GM21367 (cell line): ENCODE results near the gene LUC7L.
"Not testable (repeated sequence)": the region's sequence is repeated elsewhere in the genome, so short reads cannot be mapped to it uniquely, and the experiment has no call there.

Experiments
- ATAC-seq: cut with Tn5 transposase; IDR thresholded peaks from one replicate; pipeline ENCODE4 v1.9.1; 2021; ENCODE audit not compliant: unreplicated experiment

LUC7L gene

DNA sequence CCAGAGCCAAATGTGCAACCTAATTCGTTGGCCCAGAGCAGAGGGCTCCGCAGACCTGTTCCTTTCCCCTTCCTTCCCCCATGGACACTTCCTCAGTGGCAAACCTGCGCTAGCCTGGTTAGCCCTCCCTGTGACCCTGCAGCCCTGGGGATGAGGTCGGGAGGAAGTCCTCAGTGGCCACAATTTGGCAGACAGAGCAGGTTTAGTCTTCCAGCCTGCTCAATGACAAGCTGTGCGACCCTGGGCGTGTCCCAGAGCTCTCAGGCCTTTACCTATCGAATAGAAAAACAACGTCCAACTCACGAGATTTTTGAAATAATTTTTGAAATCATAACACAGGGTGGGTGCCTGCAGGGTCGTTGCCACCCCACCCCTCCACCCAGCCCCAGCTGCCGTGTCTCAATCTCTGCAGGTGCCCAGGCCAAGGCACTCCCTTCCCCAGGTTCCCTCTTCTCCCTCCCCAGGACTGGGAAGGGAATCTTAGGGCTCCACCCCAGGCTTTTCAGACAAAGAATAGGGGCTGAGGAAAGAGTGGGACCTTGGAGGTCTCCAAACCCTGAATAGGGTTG lies 62.0 kb downstream of the LUC7L start:
- ATAC-seq: no peak

- ATAC-seq: no peak
Observed at GRCh38 chr16:166375-167121, 62.7 kb downstream of the LUC7L start.

DNA sequence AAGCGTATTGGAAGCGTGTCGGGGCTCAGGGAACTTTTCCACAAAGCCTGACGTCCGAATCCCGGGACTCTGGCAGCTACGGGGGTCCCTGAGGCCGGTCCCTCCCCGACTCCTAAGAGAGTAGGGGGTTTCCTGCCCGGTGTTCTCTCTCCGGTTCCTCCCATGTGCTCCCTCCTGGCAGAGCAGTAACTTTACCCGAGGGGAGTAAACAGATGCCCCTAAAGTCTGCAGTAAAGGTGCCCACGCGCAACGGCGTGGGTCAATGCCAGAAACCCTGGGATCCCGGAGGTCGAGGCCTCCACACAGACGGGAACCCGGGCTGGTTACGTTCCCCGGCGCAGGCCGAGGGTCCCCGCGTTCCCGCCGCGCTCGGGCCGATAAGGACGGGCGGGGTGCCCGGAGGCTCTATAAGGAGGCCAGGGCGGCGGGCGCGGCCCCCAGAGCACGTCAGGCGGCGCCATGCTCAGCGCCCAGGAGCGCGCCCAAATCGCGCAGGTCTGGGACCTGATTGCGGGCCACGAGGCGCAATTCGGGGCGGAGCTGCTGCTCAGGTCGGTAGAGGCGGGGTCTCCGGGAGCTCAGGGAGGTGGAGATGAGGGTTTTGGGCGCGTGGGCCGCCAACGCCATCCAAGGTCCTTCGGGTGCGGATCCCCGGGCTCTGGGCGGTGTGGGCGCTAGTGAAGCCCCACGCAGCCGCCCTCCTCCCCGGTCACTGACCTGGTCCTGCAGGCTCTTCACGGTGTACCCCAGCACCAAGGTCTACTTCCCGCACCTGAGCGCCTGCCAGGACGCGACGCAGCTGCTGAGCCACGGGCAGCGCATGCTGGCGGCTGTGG lies 63.5 kb downstream of the LUC7L start, which contains the start of gene HBM:
Gene HBM, plus strand, starts transcription at position 440 of the 836 bp plus-strand sequence. Its CDS starts 20 bp downstream, at position 460.
- ATAC-seq: no peak

GRCh38 chr16:164827-165538 lies 64.3 kb downstream of the LUC7L start:
- no peak for ATAC-seq

GRCh38 chr16:164134-164823 lies 65.0 kb downstream of the LUC7L start:
- ATAC-seq: not testable (repeated sequence)

DNA sequence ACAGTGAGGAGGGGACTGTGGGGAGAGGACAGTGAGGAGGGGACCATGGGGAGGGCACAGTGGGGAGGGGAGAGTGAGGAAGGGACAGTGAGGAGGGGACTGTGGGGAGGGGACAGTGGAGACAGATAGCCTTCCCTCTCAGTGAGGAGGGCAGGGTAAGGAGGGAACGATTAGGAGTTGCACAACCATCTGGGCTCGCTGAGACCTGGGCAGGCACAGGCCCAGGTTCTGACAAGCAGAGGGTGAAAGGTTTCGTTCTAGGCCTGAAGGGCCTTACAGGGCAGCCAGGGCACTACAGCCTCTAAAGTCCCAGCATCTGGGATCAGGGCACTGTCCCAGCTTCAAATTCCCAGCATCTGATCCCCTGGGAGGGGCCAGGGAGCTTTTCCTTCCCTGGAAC lies 65.6 kb downstream of the LUC7L start:
- ATAC-seq: not testable (repeated sequence)

DNA sequence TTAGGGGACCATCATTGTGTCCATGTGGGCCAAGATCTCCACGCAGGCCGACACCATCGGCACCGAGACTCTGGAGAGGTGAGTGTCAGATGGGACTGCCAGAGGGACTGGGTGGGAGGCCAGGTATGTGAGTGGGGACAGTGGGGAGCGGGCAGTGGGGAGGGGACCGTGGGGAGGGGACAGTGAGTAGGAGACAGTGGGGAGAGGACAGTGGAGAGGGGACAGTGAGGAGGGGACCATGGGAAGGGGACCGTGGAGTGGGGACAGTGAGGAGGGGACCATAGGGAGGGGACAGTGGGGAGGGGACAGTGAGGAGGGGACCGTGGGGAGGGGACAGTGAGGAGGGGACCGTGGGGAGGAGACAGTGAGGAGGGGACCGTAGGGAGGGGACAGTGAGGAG lies 66.1 kb downstream of the LUC7L start:
- ATAC-seq: not testable (repeated sequence)

DNA sequence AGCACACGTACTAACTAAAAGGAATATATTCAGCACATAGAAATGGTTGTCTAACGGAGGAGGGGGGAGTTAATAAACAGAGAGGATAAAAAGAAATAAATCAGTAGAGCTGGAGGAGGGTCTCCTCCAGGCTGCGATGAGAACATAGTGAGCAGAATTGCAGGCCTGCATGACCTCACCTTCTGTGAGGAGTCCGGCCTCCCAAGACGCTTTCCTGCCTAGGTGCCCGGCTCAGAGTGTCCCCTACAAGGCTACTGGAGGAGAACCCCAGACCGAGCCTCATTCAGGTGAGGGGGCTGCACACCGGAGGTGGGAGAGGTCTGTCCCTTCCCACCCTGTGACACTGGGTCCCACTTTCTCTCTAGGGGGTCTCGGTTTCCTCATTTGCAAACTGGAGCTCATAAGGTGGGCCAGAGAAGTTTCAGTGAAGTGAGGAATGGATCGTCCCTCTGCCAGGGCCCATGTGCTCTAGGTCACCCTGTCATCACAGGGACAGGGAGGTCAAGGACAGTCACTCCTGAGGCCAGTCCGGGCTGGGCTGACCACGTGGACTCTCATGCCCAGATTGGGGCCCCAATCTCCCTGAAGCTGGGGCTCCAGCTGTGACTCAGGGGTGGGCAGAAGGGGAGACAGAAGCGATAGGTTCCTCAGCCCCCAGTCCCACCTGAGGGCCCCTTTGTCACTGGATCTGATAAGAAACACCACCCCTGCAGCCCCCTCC lies 66.8 kb downstream of the LUC7L start:
- ATAC-seq: no peak

GRCh38 chr16:160691-161190 lies 68.5 kb downstream of the LUC7L start:
- no peak for ATAC-seq

- ATAC-seq: not testable (repeated sequence)
Observed at GRCh38 chr16:160242-160641, 69.0 kb downstream of the LUC7L start.

DNA sequence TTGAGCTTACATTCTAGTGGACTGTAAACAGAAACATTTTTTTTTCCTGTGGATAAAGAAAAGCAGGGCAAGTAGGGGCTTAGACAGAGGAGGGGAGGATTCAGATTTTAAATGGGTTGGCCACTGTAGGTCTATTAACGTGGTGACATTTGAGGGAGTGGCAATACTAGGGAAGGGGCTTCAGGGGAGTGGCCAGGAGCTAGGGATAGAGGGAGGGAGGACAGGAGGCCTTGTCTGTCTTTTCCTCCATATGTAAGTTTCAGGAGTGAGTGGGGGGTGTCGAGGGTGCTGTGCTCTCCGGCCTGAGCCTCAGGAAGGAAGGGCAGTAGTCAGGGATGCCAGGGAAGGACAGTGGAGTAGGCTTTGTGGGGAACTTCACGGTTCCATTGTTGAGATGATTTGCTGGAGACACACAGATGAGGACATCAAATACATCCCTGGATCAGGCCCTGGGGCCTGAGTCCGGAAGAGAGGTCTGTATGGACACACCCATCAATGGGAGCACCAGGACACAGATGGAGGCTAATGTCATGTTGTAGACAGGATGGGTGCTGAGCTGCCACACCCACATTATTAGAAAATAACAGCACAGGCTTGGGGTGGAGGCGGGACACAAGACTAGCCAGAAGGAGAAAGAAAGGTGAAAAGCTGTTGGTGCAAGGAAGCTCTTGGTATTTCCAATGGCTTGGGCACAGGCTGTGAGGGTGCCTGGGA lies 70.0 kb downstream of the LUC7L start:
- ATAC-seq: no peak

DNA sequence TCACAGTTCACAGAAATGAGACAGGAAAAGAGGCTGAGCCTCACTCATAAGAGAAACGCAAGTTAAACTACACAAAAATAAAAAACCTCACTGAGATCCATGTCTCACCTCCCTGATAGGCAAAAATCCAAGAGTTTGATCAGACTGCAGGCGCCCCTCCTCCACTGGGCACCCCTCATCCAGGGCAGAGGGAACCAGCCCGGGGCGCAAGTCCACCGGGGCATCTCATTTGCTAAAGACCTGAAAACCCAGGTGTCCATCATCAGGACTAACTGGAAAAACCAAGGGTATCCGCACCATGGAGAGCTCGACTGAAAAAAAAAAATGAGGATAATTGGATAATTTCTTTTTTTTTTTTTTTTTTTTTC lies 74.2 kb downstream of the LUC7L start:
- no peak for ATAC-seq

GRCh38 chr16:154217-155030 lies 74.8 kb downstream of the LUC7L start:
- ATAC-seq: no peak

GRCh38 chr16:153550-154216 lies 75.6 kb downstream of the LUC7L start:
- ATAC-seq: not testable (repeated sequence)

GRCh38 chr16:153129-153521 lies 76.1 kb downstream of the LUC7L start:
- not testable (repeated sequence) for ATAC-seq

DNA sequence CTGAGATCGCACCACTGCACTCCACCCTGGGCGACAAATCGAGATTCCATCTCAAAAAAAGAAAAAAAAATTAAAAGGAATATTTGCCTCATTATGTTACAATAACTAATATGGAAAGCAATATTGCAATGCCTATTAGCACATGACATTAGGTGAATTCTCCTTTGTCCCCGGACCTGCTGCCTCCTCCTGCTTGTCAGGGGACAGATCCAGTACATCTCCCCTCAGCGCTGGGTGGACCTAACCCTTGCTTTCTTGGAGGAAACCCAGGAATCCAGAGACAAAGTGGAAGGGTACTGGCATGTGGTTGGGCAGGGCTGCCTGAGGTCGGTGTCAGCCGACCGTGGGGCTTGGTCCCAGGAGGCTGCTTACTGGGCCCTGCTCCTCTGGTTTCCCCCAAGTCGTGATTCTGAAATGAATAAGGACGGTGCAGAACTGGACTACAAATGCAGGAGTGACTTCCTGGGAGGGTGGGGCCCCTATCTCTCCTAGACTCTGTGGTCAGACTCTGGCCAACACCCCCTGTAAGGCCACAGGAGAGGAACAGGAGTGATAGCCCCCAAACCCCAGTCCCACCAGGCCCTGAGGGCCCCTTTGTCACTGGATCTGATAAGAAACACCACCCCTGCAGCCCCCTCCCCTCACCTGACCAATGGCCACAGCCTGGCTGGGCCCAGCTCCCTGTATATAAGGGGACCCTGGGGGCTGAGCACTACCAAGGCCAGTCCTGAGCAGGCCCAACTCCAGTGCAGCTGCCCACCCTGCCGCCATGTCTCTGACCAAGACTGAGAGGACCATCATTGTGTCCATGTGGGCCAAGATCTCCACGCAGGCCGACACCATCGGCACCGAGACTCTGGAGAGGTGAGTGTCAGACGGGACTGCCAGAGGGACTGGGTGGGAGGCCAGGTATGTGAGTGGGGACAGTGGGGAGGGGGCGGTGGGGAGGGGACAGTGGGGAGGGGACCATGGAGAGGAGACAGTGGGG lies 76.8 kb downstream of the LUC7L start, which contains the start of gene HBZ:
Gene HBZ, plus strand, starts transcription at position 504 of the 988 bp plus-strand sequence. Its CDS starts 266 bp downstream, at position 770.
- ATAC-seq: no peak
